Activated CD8-positive, alpha-beta T cell treated with anti-CD3 and anti-CD28 coated beads, Interleukin-2, amount 10 ng/mL, durations not matched to agents 7 days and 5 days (primary cell): ENCODE results near the gene ALPK1. TPM values are rescaled to one million over a fixed set of nuclear protein-coding genes. Genes with fewer than 3 reads are reported as not detected.
A peak's percentile ranks its signal among the peaks of the same experiment; 100 is the strongest.
"Not testable (repeated sequence)": the region's sequence is repeated elsewhere in the genome, so short reads cannot be mapped to it uniquely, and the experiment has no call there.

ENCODE experiments used
- ATAC-seq: fragments of 150-1000 bp; cut with Tn5 transposase; one replicate; pipeline ENCODE4 v1.10.0; 2021; ENCODE audit warnings: moderate library complexity
- CTCF ChIA-PET: fragments of 350-600 bp; sonication (Branson Sonifier 250); formaldehyde crosslinking; loops from one replicate; lab custom pipeline; 2021; ENCODE audit warnings: antibody characterized with exemption; lab: Charles Lee
- POLR2A ChIA-PET: fragments of 350-600 bp; sonication (Branson Sonifier 250); formaldehyde crosslinking; loops from one replicate; lab custom pipeline; 2021; ENCODE audit warnings: antibody characterized with exemption; lab: Charles Lee
- DNase-seq: peaks from one replicate; pipeline ENCODE4 v3.0.0-alpha.2; 2020
- H3K27ac Mint-ChIP-seq: one replicate; pipeline ENCODE4 v1.8.0; 2021; ENCODE audit warnings: mild to moderate bottlenecking, mixed read lengths
- H3K27me3 Mint-ChIP-seq: one replicate; pipeline ENCODE4 v1.8.0; 2021; ENCODE audit warnings: low read depth, mixed read lengths
- H3K36me3 Mint-ChIP-seq: one replicate; pipeline ENCODE4 v1.8.0; 2021; ENCODE audit warnings: low read depth, mixed read lengths
- H3K4me1 Mint-ChIP-seq: one replicate; pipeline ENCODE4 v1.8.0; 2021; ENCODE audit warnings: low read depth, mixed read lengths
- H3K4me3 Mint-ChIP-seq: one replicate; pipeline ENCODE4 v1.8.0; 2021; ENCODE audit warnings: mild to moderate bottlenecking, mixed read lengths
- H3K9me3 Mint-ChIP-seq: one replicate; pipeline ENCODE4 v1.8.0; 2022; ENCODE audit warnings: mixed read lengths; ENCODE audit not compliant: insufficient read depth
- total RNA-seq, 2 experiments: library from RNA; stranded (reverse); gene quantifications; one replicate each; pipeline ENCODE4 v1.2.3, GENCODE V29; 2021

The ALPK1 gene
- total RNA-seq, 2 experiments from 2014 or later = 11.8 to 14.1 TPM

DNA sequence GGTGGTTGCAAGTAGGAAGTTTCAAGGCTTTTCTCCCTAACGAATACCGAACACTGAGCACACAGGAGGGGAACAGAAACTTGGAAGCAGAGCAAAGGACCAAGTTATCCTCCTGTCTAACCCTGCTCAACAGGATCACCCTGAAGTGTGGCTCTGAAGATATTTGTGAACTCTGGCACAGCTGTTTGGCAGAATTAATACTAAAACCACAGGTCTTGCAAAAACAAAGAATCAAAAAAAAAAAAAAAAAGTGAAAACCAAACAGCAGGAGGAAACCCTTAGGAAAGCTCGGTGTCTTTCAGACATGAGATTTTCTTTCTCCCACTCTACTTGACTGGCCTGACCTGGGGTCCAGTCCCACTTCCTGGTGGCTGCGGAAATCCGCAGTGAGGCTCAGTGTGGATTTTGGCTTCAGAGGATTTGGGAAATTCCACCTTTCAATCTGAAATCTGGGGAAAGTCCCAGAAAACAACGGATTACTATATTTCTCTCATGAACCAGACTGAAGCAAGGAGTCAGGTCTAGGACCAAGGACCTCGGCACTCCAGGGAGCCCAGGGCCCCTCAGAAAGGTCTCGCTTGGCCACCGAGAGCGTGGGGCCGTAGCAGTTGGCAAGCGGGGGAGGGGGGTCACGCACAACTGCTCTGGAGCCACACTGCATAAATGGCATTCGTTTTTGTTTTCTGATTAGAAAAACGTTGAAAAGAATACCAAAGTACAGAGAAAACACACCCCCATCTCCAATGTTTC is 12.3 kb upstream of the ALPK1 start:
- H3K36me3 Mint-ChIP-seq = peaks cover 30% of the 10 kb centered on the region
- CTCF ChIA-PET = interaction anchor here (0.6 to 1.9 kb wide), 4 partner anchors 10 to 186 kb away, joined by 3 to 6 read pairs (median 4); no protein-coding TSS in a partner anchor
- peak overlapping the region; percentile 91 for H3K4me3 Mint-ChIP-seq
- H3K27me3 Mint-ChIP-seq = no peaks in the 10 kb centered on the region
- H3K4me1 Mint-ChIP-seq = peaks cover 71% of the 10 kb centered on the region
- peak overlapping the region; percentile 93 for H3K27ac Mint-ChIP-seq
- ATAC-seq = no peak
- H3K9me3 Mint-ChIP-seq = no peaks in the 10 kb centered on the region
- DNase-seq = no peak
- POLR2A ChIA-PET = interaction anchor here (0.6 to 1.9 kb wide), 10 partner anchors 8 to 109 kb away, joined by 3 to 7 read pairs (median 5); no protein-coding TSS in a partner anchor

DNA sequence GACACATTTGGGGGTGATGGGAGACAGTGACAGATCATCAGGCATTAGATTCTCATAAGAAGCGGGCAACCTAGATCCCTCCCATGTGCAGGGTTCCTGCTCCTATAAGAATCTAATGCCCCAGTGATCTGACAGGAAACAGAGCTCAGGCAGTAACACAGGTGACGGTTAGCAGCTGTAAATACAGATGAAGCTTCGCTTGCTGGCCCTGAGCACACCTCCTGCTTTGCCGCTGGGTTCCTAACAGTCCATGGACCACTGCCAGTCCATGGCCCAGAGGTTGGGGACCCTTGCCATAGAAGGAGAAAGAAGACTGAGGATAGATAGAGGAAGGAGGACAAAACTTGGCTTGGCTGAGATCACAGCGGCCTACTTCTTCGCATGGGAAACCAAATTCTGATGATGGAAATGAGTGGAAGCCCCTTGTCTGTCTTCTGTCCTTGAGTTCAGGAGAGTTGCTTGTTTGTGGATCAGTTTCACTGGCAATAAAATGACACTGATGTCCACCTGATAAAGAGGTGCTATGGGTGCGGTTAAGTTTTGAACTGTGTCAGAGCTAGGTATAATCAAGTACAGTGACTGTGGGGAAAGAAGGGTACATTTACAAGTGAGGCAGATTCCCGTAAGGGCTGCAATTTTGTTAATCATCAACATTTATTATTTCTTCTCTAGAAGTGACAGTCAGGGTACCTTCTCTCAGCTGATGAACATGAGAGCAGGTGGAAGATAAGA is 9.7 kb upstream of the ALPK1 start:
- ATAC-seq = no peak

DNA sequence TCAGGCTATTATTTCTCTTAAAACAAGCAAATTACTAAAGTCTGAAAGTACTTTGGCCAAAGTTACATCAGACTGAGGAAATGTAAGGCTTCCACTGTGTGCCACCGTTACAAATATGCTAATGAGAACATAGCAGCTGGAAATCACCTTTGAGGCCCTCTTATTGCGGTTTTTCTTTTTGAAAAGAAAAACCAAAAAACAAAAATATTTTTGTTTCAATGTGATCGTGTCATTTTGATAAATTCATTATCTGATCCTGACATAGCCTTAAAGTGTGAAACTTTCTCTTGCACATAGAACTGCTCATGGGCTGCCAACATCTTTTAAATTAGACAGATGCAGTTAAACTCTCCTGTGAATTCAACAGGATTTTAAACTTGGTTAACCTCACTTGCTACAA is 8.7 kb upstream of the ALPK1 start:
- H3K27me3 Mint-ChIP-seq = no peaks in the 10 kb centered on the region
- peaks cover 52% of the 10 kb centered on the region for H3K4me1 Mint-ChIP-seq
- no peak for ATAC-seq
- CTCF ChIA-PET = interaction anchor here (0.6 to 2.5 kb wide), 4 partner anchors 21 to 142 kb away, joined by 3 to 14 read pairs (median 3); no protein-coding TSS in a partner anchor
- no peak for DNase-seq
- POLR2A ChIA-PET = interaction anchor here (1.8 to 3.6 kb wide), 3 partner anchors 8 to 21 kb away, joined by 7 to 34 read pairs (median 20); partner anchors contain the start of gene ALPK1
- H3K27ac Mint-ChIP-seq = peak overlapping the region; percentile 76
- peak overlapping the region; percentile 43 for H3K4me3 Mint-ChIP-seq
- peaks cover 7% of the 10 kb centered on the region for H3K36me3 Mint-ChIP-seq
- H3K9me3 Mint-ChIP-seq = no peaks in the 10 kb centered on the region

More for the DNA sequence above, 9.7 kb upstream of the ALPK1 start:
- peaks cover 16% of the 10 kb centered on the region for H3K36me3 Mint-ChIP-seq
- H3K27ac Mint-ChIP-seq = peak overlapping the region; percentile 85
- H3K27me3 Mint-ChIP-seq = no peaks in the 10 kb centered on the region
- POLR2A ChIA-PET = interaction anchor here (0.8 to 3.6 kb wide), 6 partner anchors 9 to 168 kb away, joined by 3 to 34 read pairs (median 13); partner anchors contain the start of genes ALPK1 and AP1AR
- peak overlapping the region; percentile 44 for H3K4me3 Mint-ChIP-seq
- CTCF ChIA-PET = interaction anchor here (0.6 to 2.5 kb wide), 15 partner anchors 8 to 250 kb away, joined by 3 to 14 read pairs (median 3); no protein-coding TSS in a partner anchor
- H3K9me3 Mint-ChIP-seq = no peaks in the 10 kb centered on the region
- peaks cover 61% of the 10 kb centered on the region for H3K4me1 Mint-ChIP-seq
- no peak for DNase-seq

- no peaks in the 10 kb centered on the region for H3K27me3 Mint-ChIP-seq
- H3K4me1 Mint-ChIP-seq = peaks cover 43% of the 10 kb centered on the region
- ChIA-PET CTCF (interaction anchor here (0.8 to 1.1 kb wide), 3 partner anchors 13 to 31 kb away, joined by 3 read pairs; no protein-coding TSS in a partner anchor), POLR2A (no interaction called here)
- no peak for ATAC-seq
- no peak for DNase-seq
- H3K36me3 Mint-ChIP-seq = peaks cover 1% of the 10 kb centered on the region
- no peak overlapping the region for H3K4me3 Mint-ChIP-seq
- no peaks in the 10 kb centered on the region for H3K9me3 Mint-ChIP-seq
- no peak overlapping the region for H3K27ac Mint-ChIP-seq
These were observed 7.5 kb upstream of the ALPK1 start for GRCh38 chr4:112289407-112290253.

- H3K27me3 Mint-ChIP-seq = no peaks in the 10 kb centered on the region
- no peaks in the 10 kb centered on the region for H3K36me3 Mint-ChIP-seq
- H3K4me3 Mint-ChIP-seq = no peak overlapping the region
- no peaks in the 10 kb centered on the region for H3K9me3 Mint-ChIP-seq
- peaks cover 42% of the 10 kb centered on the region for H3K4me1 Mint-ChIP-seq
- H3K27ac Mint-ChIP-seq = no peak overlapping the region
- ATAC-seq (no peak), DNase-seq (no peak)
- CTCF ChIA-PET = interaction anchor here (1.4 kb wide), 1 partner anchor 19 kb away, joined by 5 read pairs; no protein-coding TSS in a partner anchor
- POLR2A ChIA-PET = no interaction called here
These were observed 6.8 kb upstream of the ALPK1 start for GRCh38 chr4:112290341-112290740.

DNA sequence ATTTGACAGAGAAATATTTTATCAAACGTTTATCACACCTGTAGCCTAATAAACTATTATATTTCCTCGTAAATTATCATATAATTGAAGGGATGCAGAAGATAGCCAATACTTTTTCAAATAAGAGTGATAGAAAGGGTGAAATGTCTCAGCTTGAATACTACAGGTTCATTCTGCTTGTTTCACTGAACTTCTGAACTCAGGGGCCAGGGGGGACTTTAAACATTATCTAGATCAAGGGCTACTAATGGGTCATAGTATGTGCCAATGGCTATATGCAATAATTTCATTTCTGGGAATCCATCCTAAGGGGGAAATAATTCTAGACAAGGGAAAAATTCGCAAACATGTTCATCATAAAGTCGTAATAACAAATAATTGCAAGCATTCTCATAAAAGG is 2.6 kb downstream of the ALPK1 start:
- ATAC-seq = no peak

DNA sequence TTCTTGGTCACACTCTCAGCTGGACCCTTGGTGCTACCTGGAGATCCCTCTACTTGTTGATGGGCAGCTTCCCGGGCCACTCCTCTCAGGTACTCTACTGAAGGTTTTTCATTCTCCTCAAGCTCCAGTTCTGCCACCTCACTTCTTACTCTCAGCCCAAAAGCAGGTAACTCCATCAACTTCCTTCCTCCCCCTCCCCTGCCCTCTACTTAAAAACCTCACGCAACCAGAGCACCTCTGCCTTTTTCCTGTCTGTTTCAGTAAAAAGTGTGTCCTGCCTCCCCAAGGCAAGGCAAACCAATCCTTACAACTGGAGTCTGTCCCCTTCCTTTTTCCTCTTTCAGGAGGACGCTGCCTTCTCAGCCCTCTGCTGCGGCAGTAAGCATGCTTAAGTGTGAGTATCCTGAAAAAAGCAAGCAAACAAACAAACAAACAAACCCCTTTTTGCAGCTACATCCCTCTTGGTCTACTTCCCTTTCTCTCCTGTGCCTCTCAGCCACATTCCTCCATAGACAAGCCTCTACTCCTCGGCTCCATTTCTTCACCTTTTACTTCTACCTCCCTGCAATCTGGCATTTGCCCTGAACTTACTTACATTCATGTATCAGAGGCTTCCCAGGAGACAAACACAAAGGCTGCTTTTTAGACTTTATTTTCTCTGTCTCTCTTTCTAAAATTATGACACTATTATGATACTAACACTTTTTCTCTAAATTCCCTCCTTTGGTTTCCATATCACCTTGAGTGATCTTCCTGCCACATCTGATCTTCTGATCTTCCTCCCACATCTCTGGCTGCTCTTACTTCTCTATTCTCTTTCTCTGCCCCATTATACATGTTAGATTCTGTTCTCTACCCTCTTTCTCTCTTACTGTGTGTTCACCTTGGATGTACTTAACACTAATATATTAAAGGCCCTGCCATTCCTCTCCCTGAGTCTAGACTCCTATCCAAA is 5.4 kb downstream of the ALPK1 start:
- DNase-seq (no peak), ATAC-seq (peak; percentile 71)
- Mint-ChIP-seq H3K4me1 (peaks cover 19% of the 10 kb centered on the region), H3K36me3 (peaks cover 11% of the 10 kb centered on the region), H3K27ac (no peak overlapping the region), H3K4me3 (no peak overlapping the region), H3K27me3 (no peaks in the 10 kb centered on the region), H3K9me3 (no peaks in the 10 kb centered on the region)
- POLR2A ChIA-PET = interaction anchor here (0.6 to 3.4 kb wide), 3 partner anchors 16 to 52 kb away, joined by 3 to 20 read pairs (median 7); partner anchors contain the start of gene TIFA
- CTCF ChIA-PET = interaction anchor here (1.3 to 2.2 kb wide), 7 partner anchors 9 to 222 kb away, joined by 3 to 10 read pairs (median 5); no protein-coding TSS in a partner anchor

More for the DNA sequence above, 2.6 kb downstream of the ALPK1 start:
- H3K27ac Mint-ChIP-seq = no peak overlapping the region
- peaks cover 24% of the 10 kb centered on the region for H3K4me1 Mint-ChIP-seq
- H3K4me3 Mint-ChIP-seq = no peak overlapping the region
- H3K9me3 Mint-ChIP-seq = no peaks in the 10 kb centered on the region
- ChIA-PET CTCF (interaction anchor here (1.1 to 1.9 kb wide), 4 partner anchors 10 to 33 kb away, joined by 3 to 7 read pairs (median 4); partner anchors contain the start of gene TIFA), POLR2A (interaction anchor here (1.7 kb wide), 1 partner anchor 14 kb away, joined by 7 read pairs; the partner anchor contains the start of gene TIFA)
- peaks cover 3% of the 10 kb centered on the region for H3K36me3 Mint-ChIP-seq
- H3K27me3 Mint-ChIP-seq = no peaks in the 10 kb centered on the region
- DNase-seq = no peak

GRCh38 chr4:112305477-112305876 is 8.3 kb downstream of the ALPK1 start:
- CTCF ChIA-PET, H3K4me3 Mint-ChIP-seq, H3K27ac Mint-ChIP-seq, ATAC-seq, POLR2A ChIA-PET, H3K9me3 Mint-ChIP-seq, DNase-seq, H3K27me3 Mint-ChIP-seq: not testable (repeated sequence)
- Mint-ChIP-seq H3K4me1 (peaks cover 22% of the 10 kb centered on the region), H3K36me3 (peaks cover 14% of the 10 kb centered on the region)

GRCh38 chr4:112309263-112309791 is 12.2 kb downstream of the ALPK1 start:
- ChIA-PET CTCF (interaction anchor here (0.6 to 3.1 kb wide), 17 partner anchors 10 to 235 kb away, joined by 3 to 14 read pairs (median 5); partner anchors contain the start of gene ALPK1), POLR2A (interaction anchor here (1.9 to 2.0 kb wide), 3 partner anchors 21 to 24 kb away, joined by 6 to 13 read pairs (median 7); partner anchors contain the start of gene TIFA)
- Mint-ChIP-seq H3K4me1 (peaks cover 26% of the 10 kb centered on the region), H3K36me3 (peaks cover 13% of the 10 kb centered on the region), H3K4me3 (peak overlapping the region; percentile 62), H3K27ac (peak overlapping the region; percentile 58)
- peak; percentile 53 for DNase-seq
- not testable (repeated sequence) for H3K9me3 Mint-ChIP-seq, H3K27me3 Mint-ChIP-seq, ATAC-seq
